ENCODE data around the gene HORMAD2.

HORMAD2 gene

GRCh38 chr22:30114361-30114760, 34.1 kb downstream of the HORMAD2 start:
- DNase-seq: no peak

- DNase-seq: no peak
Measured at GRCh38 chr22:30115705-30116104, 35.4 kb downstream of the HORMAD2 start.

- no peak for DNase-seq
Measured at GRCh38 chr22:30116362-30117117, 36.3 kb downstream of the HORMAD2 start.

GRCh38 chr22:30117256-30117655, 37.0 kb downstream of the HORMAD2 start:
- no peak for DNase-seq

GRCh38 chr22:30118291-30118690, 38.0 kb downstream of the HORMAD2 start:
- no peak for DNase-seq

GRCh38 chr22:30121960-30122359, 41.7 kb downstream of the HORMAD2 start:
- DNase-seq: no peak

GRCh38 chr22:30123463-30123862, 43.2 kb downstream of the HORMAD2 start:
- no peak for DNase-seq

- no peak for DNase-seq
Measured at GRCh38 chr22:30127749-30128166, 47.5 kb downstream of the HORMAD2 start.

GRCh38 chr22:30128511-30128910, 48.2 kb downstream of the HORMAD2 start:
- no peak for DNase-seq

GRCh38 chr22:30129636-30130035, 49.4 kb downstream of the HORMAD2 start:
- DNase-seq: no peak

GRCh38 chr22:30132290-30132996, 52.2 kb downstream of the HORMAD2 start:
- no peak for DNase-seq

GRCh38 chr22:30140414-30140813, 60.1 kb downstream of the HORMAD2 start:
- no peak for DNase-seq

- no peak for DNase-seq
Measured at GRCh38 chr22:30143265-30143664, 63.0 kb downstream of the HORMAD2 start.

GRCh38 chr22:30144391-30144790, 64.1 kb downstream of the HORMAD2 start:
- no peak for DNase-seq

- no peak for DNase-seq
Measured at GRCh38 chr22:30150212-30150611, 69.9 kb downstream of the HORMAD2 start.

- no peak for DNase-seq
Measured at GRCh38 chr22:30158277-30158676, 78.0 kb downstream of the HORMAD2 start.

- DNase-seq: no peak
Measured at GRCh38 chr22:30158744-30159500, 78.7 kb downstream of the HORMAD2 start.

- no peak for DNase-seq
Measured at GRCh38 chr22:30159561-30160353, 79.5 kb downstream of the HORMAD2 start.

GRCh38 chr22:30161051-30161469, 80.8 kb downstream of the HORMAD2 start:
- no peak for DNase-seq

- no peak for DNase-seq
Measured at GRCh38 chr22:30167296-30167695, 87.0 kb downstream of the HORMAD2 start.

- DNase-seq: no peak
Measured at GRCh38 chr22:30167734-30168133, 87.5 kb downstream of the HORMAD2 start.

- no peak for DNase-seq
Measured at GRCh38 chr22:30169002-30169401, 88.7 kb downstream of the HORMAD2 start.

- DNase-seq: no peak
Measured at GRCh38 chr22:30170129-30170528, 89.9 kb downstream of the HORMAD2 start.

Data from NCI-H1048 (cell line).